Testis (tissue), 3 donors: ENCODE data around the gene PKD2L2. TPM values are rescaled to one million over a fixed set of nuclear protein-coding genes. Genes with fewer than 3 reads are reported as not detected.
"Not testable (repeated sequence)": the region's sequence is repeated elsewhere in the genome, so short reads cannot be mapped to it uniquely, and the experiment has no call there.

Experiments
- DNase-seq: peaks from one replicate; pipeline ENCODE4 v3.0.0-alpha.2; 2019
- H3K27ac ChIP-seq, 2 donors: fragments of 200-600 bp; sonication (generic); one replicate each; pipeline ENCODE4 v1.5.1; 2019
- H3K27me3 ChIP-seq: fragments of 200-600 bp; sonication (generic); one replicate; pipeline ENCODE4 v1.5.1; 2019
- H3K36me3 ChIP-seq: fragments of 200-600 bp; sonication (generic); one replicate; pipeline ENCODE4 v1.5.1; 2017; ENCODE audit warnings: low read depth; ENCODE audit errors: missing control alignments
- H3K4me1 ChIP-seq: fragments of 200-600 bp; sonication (generic); one replicate; pipeline ENCODE4 v1.5.1; 2019
- H3K4me3 ChIP-seq, 2 donors: fragments of 200-600 bp; sonication (generic); one replicate each; pipeline ENCODE4 v1.5.1; 2017 to 2019
- H3K9me3 ChIP-seq: fragments of 200-600 bp; sonication (generic); one replicate; pipeline ENCODE4 v1.5.1; 2017
- CTCF ChIP-seq, 3 experiments: fragments of 450-650 bp in 2 of 3; fragments of 200-600 bp in 1 of 3; sonication (generic) in 1 of 3; IDR thresholded peaks; one replicate each; pipeline ENCODE4 v1.5.1; 2016 to 2019; ENCODE audit warnings: antibody characterized with exemption in 3 of 3, mild to moderate bottlenecking in 2 of 3, moderate library complexity in 1 of 3
- POLR2A ChIP-seq: fragments of 450-650 bp; IDR thresholded peaks from one replicate; pipeline ENCODE4 v1.6.1; 2017; ENCODE audit warnings: antibody characterized with exemption, mild to moderate bottlenecking, moderate library complexity
- WGBS, 2 donors: methylation state at CpG; one replicate each; pipeline ENCODE4 v1.1.5; 2018; 5-methylcytosine and 5-hydroxymethylcytosine counted together
- intact Hi-C: fragments of 100-400 bp; cut with DNase I; formaldehyde crosslinking; loops from one replicate; pipeline ENCODE4 v1.15.1; 2023; ENCODE audit warnings: low total_unique reads
- polyA plus RNA-seq: library from polyadenylated mRNA; stranded (reverse); fragments of 350-450 nt; fragmentation: Illumina TruSeq; extraction: RNeasy Lipid Tissue Mini Kit (QIAGEN cat#74804); gene quantifications from one replicate; pipeline ENCODE4 v1.2.3, GENCODE V29; 2014; ENCODE audit warnings: low read depth, low replicate concordance; ENCODE audit not compliant: insufficient read depth
- total RNA-seq, 2 donors: library from RNA; depleted of rRNA; stranded (reverse); fragments of >200 nt; gene quantifications; one replicate each; pipeline ENCODE4 v1.2.3, GENCODE V29; 2016

PKD2L2 gene
- total and polyA plus RNA-seq, 3 donors from 2014 or later, result 2.0 to 23.4 (median 7.4) TPM

GRCh38 chr5:137847687-137848086 is 41.6 kb upstream of the PKD2L2 start:
- DNase-seq, result no peak
- TF ChIP-seq CTCF (IDR thresholded peaks at IDR 0.05) (no peak), POLR2A (no peak)
- H3K4me1 ChIP-seq, result no peaks in the 10 kb centered on the region
- intact Hi-C loops, result no loop called here
- H3K36me3 ChIP-seq, result no peaks in the 10 kb centered on the region
- H3K27me3 ChIP-seq, result no peaks in the 10 kb centered on the region
- H3K27ac ChIP-seq, result no peak overlapping the region
- H3K4me3 ChIP-seq, result no peak overlapping the region
- H3K9me3 ChIP-seq, result no peaks in the 10 kb centered on the region
- 61 to 80% methylated on average over 6 of the region's 6 CpGs for WGBS, 2 donors

- H3K27ac ChIP-seq, DNase-seq, H3K9me3 ChIP-seq, H3K4me3 ChIP-seq, H3K4me1 ChIP-seq, H3K36me3 ChIP-seq, intact Hi-C loops, H3K27me3 ChIP-seq: not testable (repeated sequence)
Observed at GRCh38 chr5:137853165-137853564, 36.1 kb upstream of the PKD2L2 start.

GRCh38 chr5:137856201-137856600 is 33.1 kb upstream of the PKD2L2 start:
- Histone ChIP-seq H3K9me3 (no peaks in the 10 kb centered on the region), H3K36me3 (no peaks in the 10 kb centered on the region), H3K4me1 (no peaks in the 10 kb centered on the region), H3K27me3 (no peaks in the 10 kb centered on the region), H3K27ac (no peak overlapping the region), H3K4me3 (no peak overlapping the region)
- DNase-seq, result no peak
- intact Hi-C loops, result no loop called here
- 83 to 84% methylated on average over 3 of the region's 3 CpGs for WGBS, 2 donors
- no peak for TF ChIP-seq CTCF (IDR thresholded peaks at IDR 0.05)
- no peak for TF ChIP-seq POLR2A

- Histone ChIP-seq H3K27ac (no peak overlapping the region), H3K27me3 (no peaks in the 10 kb centered on the region), H3K4me1 (no peaks in the 10 kb centered on the region), H3K4me3 (no peak overlapping the region), H3K36me3 (no peaks in the 10 kb centered on the region), H3K9me3 (no peaks in the 10 kb centered on the region)
- intact Hi-C loops, result no loop called here
- no peak for TF ChIP-seq POLR2A
- no peak for TF ChIP-seq CTCF (IDR thresholded peaks at IDR 0.05)
- DNase-seq, result no peak
- 88 to 91% methylated on average over 5 of the region's 5 CpGs for WGBS, 2 donors
Observed at GRCh38 chr5:137856916-137857862, 32.1 kb upstream of the PKD2L2 start.

- Histone ChIP-seq H3K36me3 (no peaks in the 10 kb centered on the region), H3K4me1 (no peaks in the 10 kb centered on the region), H3K27ac (no peak overlapping the region), H3K9me3 (no peaks in the 10 kb centered on the region), H3K4me3 (no peak overlapping the region), H3K27me3 (no peaks in the 10 kb centered on the region)
- WGBS, 2 donors, result 40 to 49% methylated on average over 3 of the region's 3 CpGs
- no peak for DNase-seq
- TF ChIP-seq CTCF (IDR thresholded peaks at IDR 0.05), result no peak
- TF ChIP-seq POLR2A, result no peak
- intact Hi-C loops, result no loop called here
Observed at GRCh38 chr5:137858223-137858916, 30.9 kb upstream of the PKD2L2 start.
